GM19328 (cell line): Measurements from ENCODE around the gene AMACR.
"Not testable (repeated sequence)": the region's sequence is repeated elsewhere in the genome, so short reads cannot be mapped to it uniquely, and the experiment has no call there.

Source experiments
- ATAC-seq: cut with Tn5 transposase; IDR thresholded peaks from one replicate; pipeline ENCODE4 v1.9.1; 2021; ENCODE audit warnings: mild to moderate bottlenecking, moderate library complexity; ENCODE audit not compliant: unreplicated experiment

Gene AMACR

GRCh38 chr5:33969572-33970452, 38.0 kb downstream of the AMACR start:
- ATAC-seq, result peak; percentile 61

- no peak for ATAC-seq
These were observed 39.4 kb downstream of the AMACR start for GRCh38 chr5:33968211-33969005.

- no peak for ATAC-seq
These were observed 41.0 kb downstream of the AMACR start for GRCh38 chr5:33966805-33967204.

- ATAC-seq, result no peak
These were observed 43.6 kb downstream of the AMACR start for GRCh38 chr5:33964132-33964700.

- no peak for ATAC-seq
These were observed 49.7 kb downstream of the AMACR start for GRCh38 chr5:33958176-33958575.

- ATAC-seq, result no peak
These were observed 50.2 kb downstream of the AMACR start for GRCh38 chr5:33957577-33958150.

- not testable (repeated sequence) for ATAC-seq
These were observed 55.7 kb downstream of the AMACR start for GRCh38 chr5:33952175-33952574.

- ATAC-seq, result no peak
These were observed 63.2 kb downstream of the AMACR start for GRCh38 chr5:33944543-33945132.

- ATAC-seq, result no peak
These were observed 66.8 kb downstream of the AMACR start for GRCh38 chr5:33941090-33941489.

GRCh38 chr5:33939556-33940262, 68.1 kb downstream of the AMACR start:
- no peak for ATAC-seq

- no peak for ATAC-seq
These were observed 69.0 kb downstream of the AMACR start for GRCh38 chr5:33938881-33939280.

GRCh38 chr5:33938507-33938796, 69.4 kb downstream of the AMACR start:
- ATAC-seq, result no peak

GRCh38 chr5:33937707-33938506, 69.9 kb downstream of the AMACR start:
- ATAC-seq, result no peak

GRCh38 chr5:33937017-33937706, 70.7 kb downstream of the AMACR start:
- ATAC-seq, result no peak

GRCh38 chr5:33936381-33937016, 71.4 kb downstream of the AMACR start, which contains the start of gene RXFP3:
RXFP3 (plus strand) TSS chr5:33936386; CDS start chr5:33936741, 355 bp downstream.
- no peak for ATAC-seq
